IPS-20b (cell line): ENCODE data around the gene PEX11A.

Source experiments
- H3K27ac ChIP-seq: one replicate; pipeline ENCODE4 v1.5.1; 2013; ENCODE audit warnings: low read length
- H3K27me3 ChIP-seq: 2 replicates; pipeline ENCODE4 v1.6.1; 2013; ENCODE audit warnings: mild to moderate bottlenecking, low read length, inconsistent platforms; ENCODE audit not compliant: insufficient read depth
- H3K36me3 ChIP-seq: 2 replicates; pipeline ENCODE4 v1.6.1; 2013; ENCODE audit warnings: low read depth, mild to moderate bottlenecking, inconsistent platforms, low read length, moderate library complexity; ENCODE audit not compliant: insufficient read depth
- H3K4me1 ChIP-seq: 2 replicates; pipeline ENCODE4 v1.6.1; 2013; ENCODE audit warnings: mild to moderate bottlenecking, control low read depth, inconsistent platforms, low read length, moderate library complexity; ENCODE audit not compliant: insufficient read depth
- H3K4me3 ChIP-seq: 2 replicates; pipeline ENCODE4 v1.5.1; 2013; ENCODE audit warnings: mild to moderate bottlenecking, low read length, inconsistent platforms
- H3K9ac ChIP-seq: 2 replicates; pipeline ENCODE4 v1.6.1; 2013; ENCODE audit warnings: low read depth, mild to moderate bottlenecking, inconsistent platforms, low read length, moderate library complexity
- H3K9me3 ChIP-seq: 2 replicates; pipeline ENCODE4 v1.6.1; 2013; ENCODE audit warnings: mild to moderate bottlenecking, low read depth, low read length, inconsistent platforms; ENCODE audit not compliant: insufficient read depth

PEX11A gene

DNA sequence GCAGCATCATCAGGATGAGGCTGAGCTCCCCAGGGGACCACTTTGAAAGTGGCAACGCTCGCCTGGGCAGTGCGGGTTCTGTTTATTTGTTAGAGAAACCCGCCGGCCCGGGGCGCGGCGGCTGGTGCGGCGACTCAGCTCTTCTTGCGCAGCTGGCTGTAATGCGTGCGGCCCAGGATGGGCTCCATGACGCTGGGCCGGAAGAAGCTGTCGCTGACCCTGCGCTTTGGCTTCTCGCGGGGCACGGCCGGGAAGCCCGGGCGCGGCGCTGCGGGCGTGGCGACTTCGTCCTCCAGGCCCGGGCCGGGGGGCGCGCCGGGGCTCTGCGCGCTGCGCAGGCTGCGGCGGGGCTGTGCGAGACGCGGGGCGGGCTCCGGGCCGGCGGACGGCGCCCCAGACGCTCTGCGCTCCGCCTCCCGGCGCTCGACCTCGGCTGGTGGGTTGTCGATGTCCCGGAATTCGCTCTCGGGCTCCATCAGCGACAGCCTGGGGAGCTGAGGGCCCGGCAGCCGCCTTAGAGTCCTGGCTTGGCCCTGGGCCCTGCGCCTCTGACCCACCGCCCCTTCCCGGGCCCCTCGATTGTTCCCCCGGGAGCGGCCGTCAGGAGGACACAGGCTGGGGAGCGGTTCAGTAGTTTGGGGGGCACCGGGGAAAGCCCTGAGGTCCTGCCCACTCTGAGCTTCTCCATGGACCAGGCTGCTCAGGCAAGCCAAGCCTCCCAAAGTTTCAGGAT is 24.9 kb downstream of the PEX11A start:
- Histone ChIP-seq H3K9me3 (no peaks in the 10 kb centered on the region), H3K9ac (no peak overlapping the region), H3K36me3 (no peaks in the 10 kb centered on the region), H3K27me3 (peaks cover 32% of the 10 kb centered on the region), H3K4me3 (peak overlapping the region; percentile 58; the same call in 1 of the 2 replicates), H3K27ac (no peak overlapping the region), H3K4me1 (no peaks in the 10 kb centered on the region)

DNA sequence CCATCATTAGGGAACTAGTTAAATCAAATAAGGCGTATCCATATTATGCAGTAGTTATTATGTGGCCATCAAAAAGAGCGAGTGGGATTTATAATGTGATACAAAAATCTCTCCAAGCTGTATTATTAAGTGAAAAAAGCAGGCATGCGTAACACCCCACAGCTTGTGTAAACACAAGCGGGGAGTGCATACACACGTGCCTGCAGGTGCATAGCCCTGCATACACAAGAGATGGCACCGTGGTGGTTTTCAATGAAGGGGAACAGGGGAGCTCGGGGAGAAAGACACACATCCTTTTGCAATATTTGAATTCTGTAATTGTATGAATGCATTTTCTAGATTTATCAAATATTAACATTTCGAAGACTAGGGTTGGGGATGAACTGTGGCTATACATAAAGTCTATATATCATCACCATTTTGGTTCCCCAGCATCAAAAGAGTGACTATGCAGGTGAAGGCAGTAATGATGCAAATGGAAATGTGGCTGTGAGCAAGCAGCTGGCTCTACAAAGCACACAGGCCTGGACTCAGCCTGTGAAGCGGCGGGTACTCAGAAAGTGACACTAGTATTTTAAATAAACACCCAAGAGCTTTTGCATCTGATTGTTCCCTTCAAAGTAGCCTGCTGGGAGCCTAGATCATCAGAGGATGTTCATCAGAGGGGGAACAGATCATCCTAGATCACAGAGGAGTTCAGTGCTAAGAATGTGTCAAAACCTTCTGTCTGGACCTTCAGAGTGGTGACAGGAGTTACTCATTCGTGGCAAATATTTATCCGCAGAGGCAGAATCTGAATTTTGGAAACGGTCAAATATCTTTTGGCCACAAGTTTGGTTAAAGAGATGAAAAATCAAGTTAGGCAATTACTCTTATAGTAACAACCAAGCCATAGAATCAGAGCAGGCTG is 25.9 kb downstream of the PEX11A start:
- Histone ChIP-seq H3K9me3 (no peaks in the 10 kb centered on the region), H3K9ac (no peak overlapping the region), H3K27me3 (peaks cover 33% of the 10 kb centered on the region), H3K36me3 (no peaks in the 10 kb centered on the region), H3K27ac (no peak overlapping the region), H3K4me3 (no peak overlapping the region), H3K4me1 (no peaks in the 10 kb centered on the region)

DNA sequence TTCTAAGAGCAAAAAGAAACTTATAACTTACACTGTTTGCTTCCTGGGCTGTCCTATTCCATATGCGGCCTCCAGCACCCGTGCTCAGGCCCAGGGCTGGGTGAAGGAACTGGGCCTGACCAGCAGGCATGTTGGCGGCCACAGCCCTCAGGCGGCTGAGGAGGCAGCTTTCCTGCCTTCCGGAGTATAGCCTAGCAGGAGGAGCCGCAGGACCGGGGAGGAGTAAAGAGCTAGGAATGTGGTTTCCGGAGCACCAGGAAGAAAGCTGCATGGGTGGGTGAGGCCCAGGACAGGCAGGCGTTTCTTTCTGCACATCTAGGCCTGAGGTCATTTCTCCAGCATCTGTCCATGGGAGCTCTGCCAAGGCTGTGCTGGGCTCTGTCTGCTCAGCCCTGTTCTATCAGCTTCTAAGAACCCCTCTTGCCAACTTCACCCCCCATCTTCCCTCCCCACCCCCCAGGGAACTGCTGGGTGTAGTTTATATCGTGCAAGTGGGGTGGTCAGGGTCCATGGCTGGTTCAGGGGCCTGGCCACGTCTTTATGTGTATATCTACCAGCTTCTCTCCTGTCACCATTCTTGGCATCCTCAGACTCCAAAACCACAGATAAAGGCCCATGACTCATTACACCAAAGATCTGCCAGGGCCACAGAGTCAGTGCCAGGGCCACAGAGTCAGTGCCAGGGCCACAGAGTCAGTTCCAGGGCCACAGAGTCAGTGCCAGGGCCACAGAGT is 27.5 kb downstream of the PEX11A start:
- Histone ChIP-seq H3K27me3 (peaks cover 35% of the 10 kb centered on the region), H3K36me3 (no peaks in the 10 kb centered on the region), H3K4me1 (no peaks in the 10 kb centered on the region), H3K9ac (no peak overlapping the region), H3K9me3 (no peaks in the 10 kb centered on the region), H3K4me3 (no peak overlapping the region), H3K27ac (no peak overlapping the region)

DNA sequence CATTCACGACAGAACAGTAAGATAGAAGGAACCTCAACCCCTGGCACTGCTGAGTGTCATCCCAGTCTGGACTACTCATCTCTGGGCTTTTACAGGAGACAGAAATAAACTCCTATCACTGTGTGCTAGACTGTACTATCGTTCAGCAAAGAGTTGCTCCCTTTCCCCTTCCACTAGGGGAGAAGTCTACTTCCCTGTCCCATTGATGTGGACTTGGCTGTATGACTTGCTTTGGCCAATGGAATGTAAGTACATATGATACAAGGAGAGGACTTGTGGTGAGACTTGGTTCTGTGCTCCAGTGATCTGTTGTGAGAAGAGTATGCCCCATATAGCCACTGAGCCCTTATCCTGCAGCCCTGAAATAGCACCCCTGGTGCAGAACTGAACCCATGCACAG is 30.0 kb downstream of the PEX11A start:
- Histone ChIP-seq H3K36me3 (no peaks in the 10 kb centered on the region), H3K4me3 (no peak overlapping the region), H3K9ac (no peak overlapping the region), H3K9me3 (no peaks in the 10 kb centered on the region), H3K4me1 (no peaks in the 10 kb centered on the region), H3K27ac (no peak overlapping the region), H3K27me3 (peaks cover 16% of the 10 kb centered on the region)

DNA sequence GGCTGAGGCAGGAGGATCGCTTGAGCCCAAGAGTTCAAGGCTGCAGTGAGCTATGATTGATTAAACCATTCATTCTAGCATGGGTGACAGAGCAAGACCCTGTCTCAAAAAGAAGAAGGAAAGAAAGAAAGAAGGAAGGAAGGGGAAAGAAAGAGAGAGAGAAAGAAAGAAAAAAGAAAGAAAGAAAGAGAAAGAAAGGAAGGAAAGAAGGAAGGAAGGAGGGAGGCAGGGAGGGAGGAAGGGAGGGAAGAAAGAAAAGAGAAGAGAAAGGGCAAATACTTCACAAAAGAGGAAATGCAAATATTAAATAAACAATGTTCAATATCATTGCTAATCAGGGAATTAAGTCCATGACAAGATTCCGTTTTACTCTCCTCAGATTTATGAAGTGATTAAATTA is 31.3 kb downstream of the PEX11A start:
- H3K27me3 ChIP-seq, result peaks cover 4% of the 10 kb centered on the region
- no peak overlapping the region for H3K9ac ChIP-seq
- H3K9me3 ChIP-seq, result no peaks in the 10 kb centered on the region
- no peak overlapping the region for H3K27ac ChIP-seq
- no peaks in the 10 kb centered on the region for H3K36me3 ChIP-seq
- no peak overlapping the region for H3K4me3 ChIP-seq
- H3K4me1 ChIP-seq, result 0 out of 2 replicates have a peak, but pooled peaks cover 2% of the 10 kb centered on the region

DNA sequence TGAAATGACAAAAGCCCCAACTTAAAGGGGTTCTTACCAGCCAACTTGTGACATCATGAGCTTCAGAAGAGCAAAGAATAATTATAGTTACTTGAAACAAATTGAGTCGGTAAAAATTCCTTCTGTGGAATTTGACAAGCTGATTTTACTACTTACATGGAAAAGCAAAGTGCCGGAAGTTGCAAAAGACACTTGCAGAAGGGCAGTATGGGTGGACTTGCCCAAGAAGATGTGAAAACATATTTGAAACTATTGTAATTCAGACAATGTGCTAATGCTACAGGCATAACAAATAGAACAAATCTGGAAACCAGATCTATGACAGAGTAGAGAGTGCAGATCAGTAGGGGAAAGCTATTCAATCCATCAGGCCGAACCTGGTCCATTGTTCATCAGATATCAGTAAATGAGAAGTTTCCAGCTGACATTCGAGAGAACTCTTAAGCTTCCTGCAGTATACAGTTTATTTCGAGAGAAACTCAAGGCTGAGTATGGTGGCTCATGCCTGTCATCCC is 32.8 kb downstream of the PEX11A start:
- Histone ChIP-seq H3K4me1 (0 out of 2 replicates have a peak, but pooled peaks cover 3% of the 10 kb centered on the region), H3K27ac (no peak overlapping the region), H3K9ac (no peak overlapping the region), H3K27me3 (peaks cover 3% of the 10 kb centered on the region; the same call in 1 of the 2 replicates), H3K36me3 (no peaks in the 10 kb centered on the region), H3K4me3 (no peak overlapping the region), H3K9me3 (no peaks in the 10 kb centered on the region)

DNA sequence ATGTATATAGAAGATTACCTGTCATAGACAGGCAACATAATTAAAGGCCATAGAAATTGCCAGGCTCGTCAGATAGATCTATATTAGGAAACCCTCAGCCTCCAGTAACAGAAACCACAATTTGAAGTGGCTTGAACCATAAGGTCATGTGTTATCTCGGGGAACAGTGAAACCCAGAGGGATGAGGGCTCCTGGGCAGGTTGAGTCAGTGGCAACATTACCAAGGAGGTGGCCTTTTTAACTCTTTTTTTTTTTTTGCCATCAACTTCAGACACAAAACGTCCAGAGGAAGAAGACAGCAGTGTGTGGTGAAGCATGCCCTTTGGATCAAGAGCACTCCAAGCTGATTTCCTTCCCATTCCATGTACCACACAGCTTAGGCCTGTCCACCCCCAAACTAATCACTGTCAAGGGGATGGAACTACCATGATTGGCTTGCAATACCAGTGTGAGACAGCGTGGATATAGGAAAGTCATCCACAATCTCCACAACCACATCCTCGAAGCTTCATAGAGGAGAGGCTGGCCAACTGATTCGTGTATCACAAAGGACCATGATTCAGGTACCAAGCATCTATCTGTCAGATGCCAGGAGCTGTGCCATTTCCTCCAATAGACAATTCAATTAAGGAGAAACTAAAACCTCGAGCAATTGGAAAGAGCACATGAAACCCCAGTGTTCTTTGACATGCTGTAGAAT is 34.3 kb downstream of the PEX11A start:
- H3K27ac ChIP-seq, result no peak overlapping the region
- 0 out of 2 replicates have a peak, but pooled peaks cover 3% of the 10 kb centered on the region for H3K4me1 ChIP-seq
- H3K9me3 ChIP-seq, result no peaks in the 10 kb centered on the region
- H3K4me3 ChIP-seq, result no peak overlapping the region
- peaks cover 3% of the 10 kb centered on the region; the same call in 1 of the 2 replicates for H3K27me3 ChIP-seq
- no peak overlapping the region for H3K9ac ChIP-seq
- peaks cover 10% of the 10 kb centered on the region for H3K36me3 ChIP-seq

DNA sequence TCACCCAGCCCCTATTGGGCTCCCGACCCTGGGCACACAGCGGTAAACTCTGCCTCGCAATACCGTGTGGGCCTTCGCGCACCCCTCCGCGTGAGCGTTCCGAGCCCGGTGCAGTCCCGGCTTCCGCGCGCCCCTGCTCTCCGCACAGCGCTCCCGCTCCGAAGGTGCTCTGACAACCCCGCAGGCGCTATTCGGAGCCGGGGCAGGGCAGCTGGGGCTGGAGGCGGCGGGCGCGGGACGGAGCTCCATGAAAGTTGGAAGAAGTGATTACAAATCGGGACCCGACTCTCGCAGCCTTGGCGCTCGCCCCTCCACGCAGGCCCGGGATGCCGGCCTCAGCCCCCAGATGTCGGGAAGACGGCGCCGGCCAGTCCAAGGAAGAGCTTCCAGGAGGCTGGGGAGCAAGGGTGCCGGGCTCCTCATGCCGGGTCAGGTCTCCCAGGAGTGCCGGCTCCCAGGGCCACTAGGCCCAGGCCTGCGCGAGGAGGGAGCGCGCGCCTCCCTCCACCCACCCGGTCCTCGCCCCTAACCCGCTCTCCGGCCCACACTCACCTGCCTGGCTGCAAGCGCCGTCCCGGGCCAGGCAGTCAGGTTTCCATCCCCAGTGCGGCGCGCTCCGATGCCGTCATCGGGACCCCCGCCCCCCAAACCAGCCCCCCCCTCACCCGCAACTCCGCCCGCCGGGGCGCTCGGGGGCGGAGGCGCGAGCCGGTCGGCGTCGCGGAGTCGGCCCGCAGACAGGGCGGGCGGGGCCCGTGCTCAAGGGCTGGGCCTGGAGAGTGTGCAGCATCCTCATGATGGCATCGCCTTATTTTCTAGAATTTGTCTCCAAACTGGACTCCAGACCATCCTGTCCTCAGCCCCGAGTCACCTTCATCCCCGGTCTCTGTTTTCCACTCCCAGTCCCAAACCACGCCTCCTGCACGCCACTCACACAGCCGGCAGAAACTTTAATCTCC is 35.4 kb downstream of the PEX11A start, which contains the start of gene KIF7:
Gene KIF7, minus strand, starts transcription at position 621 of the 959 bp plus-strand sequence. CDS start 2,537 bp downstream, outside the sequence.
- Histone ChIP-seq H3K27me3 (0 out of 2 replicates have a peak, but pooled peaks cover 3% of the 10 kb centered on the region), H3K4me1 (0 out of 2 replicates have a peak, but pooled peaks cover 3% of the 10 kb centered on the region), H3K36me3 (peaks cover 10% of the 10 kb centered on the region), H3K4me3 (peak within 1 kb of the TSS; percentile 83), H3K9ac (peak within 1 kb of the TSS; percentile 82), H3K9me3 (no peaks in the 10 kb centered on the region), H3K27ac (no peak within 1 kb of the TSS)

DNA sequence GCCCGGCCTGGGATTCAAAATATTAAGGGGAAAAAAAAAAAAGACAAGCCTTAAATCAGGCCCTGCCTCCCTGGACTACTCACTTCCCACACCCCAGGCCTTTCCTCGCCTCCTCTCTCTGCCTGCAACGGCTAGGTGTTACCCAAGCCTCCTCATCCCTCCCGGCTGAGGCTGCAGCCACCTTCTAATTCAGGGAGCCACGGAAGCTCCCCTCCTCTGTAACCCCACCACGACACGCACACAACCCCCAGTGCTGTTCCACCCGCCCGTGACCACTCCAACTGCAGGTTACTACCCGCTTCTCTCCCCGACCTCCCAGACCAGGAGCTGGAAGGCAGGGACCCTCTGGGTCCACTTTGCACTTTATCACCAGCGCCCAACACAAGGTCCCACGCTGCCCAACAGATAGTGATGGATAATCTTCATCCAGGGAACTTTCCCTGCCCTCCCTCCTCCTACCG is 36.2 kb downstream of the PEX11A start:
- Histone ChIP-seq H3K27me3 (no peaks in the 10 kb centered on the region), H3K9me3 (no peaks in the 10 kb centered on the region), H3K27ac (no peak overlapping the region), H3K4me3 (peak overlapping the region; percentile 83), H3K9ac (peak overlapping the region; percentile 76; the same call in 1 of the 2 replicates), H3K4me1 (0 out of 2 replicates have a peak, but pooled peaks cover 3% of the 10 kb centered on the region), H3K36me3 (peaks cover 13% of the 10 kb centered on the region)

DNA sequence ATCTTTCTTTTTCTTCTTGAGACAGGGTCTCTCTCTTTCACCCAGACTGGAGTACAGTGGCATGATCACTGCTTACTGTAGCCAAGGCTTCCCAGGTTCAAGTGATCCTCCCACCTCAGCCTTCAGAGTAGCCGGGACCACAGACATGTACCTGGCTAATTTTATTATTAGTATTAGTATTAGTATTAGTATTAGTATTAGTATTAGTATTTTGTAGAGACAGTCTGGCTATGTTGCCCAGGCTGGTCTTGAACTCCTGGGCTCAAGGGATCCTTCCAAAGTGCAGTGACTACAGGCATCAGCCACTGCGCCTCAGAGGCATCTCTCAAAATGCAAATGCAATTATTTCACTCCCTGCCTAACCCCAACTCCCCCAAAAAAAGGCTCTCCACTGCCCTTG is 37.0 kb downstream of the PEX11A start:
- no peak overlapping the region for H3K4me3 ChIP-seq
- no peak overlapping the region for H3K27ac ChIP-seq
- peaks cover 13% of the 10 kb centered on the region for H3K36me3 ChIP-seq
- H3K27me3 ChIP-seq, result no peaks in the 10 kb centered on the region
- H3K9ac ChIP-seq, result no peak overlapping the region
- H3K4me1 ChIP-seq, result 0 out of 2 replicates have a peak, but pooled peaks cover 3% of the 10 kb centered on the region
- no peaks in the 10 kb centered on the region for H3K9me3 ChIP-seq
